HepG2 (cell line): ENCODE data around the gene H3-3A. TPM values are rescaled to one million over a fixed set of nuclear protein-coding genes. Genes with fewer than 3 reads are reported as not detected.

Source experiments
- ATF4 ChIP-seq, 2 experiments: fragments of 450-650 bp in 1 of 2; sonication (generic) in 1 of 2; formaldehyde crosslinking; IDR thresholded peaks; 2 replicates each; pipeline versions ENCODE4 v1.5.0 to v1.8.0; 2020 to 2022; ENCODE audit warnings: mild to moderate bottlenecking in 1 of 2, missing genetic modification reagents in 1 of 2
- BRCA1 ChIP-seq: sonication (generic); formaldehyde crosslinking; IDR thresholded peaks from 2 replicates; pipeline ENCODE4 v1.4.0; 2020; ENCODE audit warnings: missing genetic modification reagents
- CAMTA2 ChIP-seq: sonication (generic); formaldehyde crosslinking; IDR thresholded peaks from 2 replicates; pipeline ENCODE4 v1.4.0; 2020; ENCODE audit warnings: mild to moderate bottlenecking, missing genetic modification reagents, borderline replicate concordance
- CEBPB ChIP-seq: IDR thresholded peaks from 2 replicates; pipeline ENCODE4 v1.6.1; 2011; ENCODE audit warnings: low read depth, low read length, improper control_type of control experiment, borderline replicate concordance
- CREM ChIP-seq, 2 experiments: sonication (generic) in 1 of 2; formaldehyde crosslinking in 1 of 2; IDR thresholded peaks; 2 replicates each; pipeline versions ENCODE4 v1.4.0 to v1.6.1; 2016 to 2020; ENCODE audit warnings: antibody characterized with exemption in 1 of 2, mild to moderate bottlenecking in 1 of 2, missing genetic modification reagents in 1 of 2
- IKZF1 ChIP-seq: fragments of 450-650 bp; IDR thresholded peaks from 2 replicates; pipeline ENCODE4 v1.7.1; 2016
- IRF1 ChIP-seq: sonication (generic); formaldehyde crosslinking; IDR thresholded peaks from 2 replicates; pipeline ENCODE4 v1.4.0; 2020; ENCODE audit warnings: low read depth, mild to moderate bottlenecking, missing genetic modification reagents
- MIER2 ChIP-seq: IDR thresholded peaks from 2 replicates; pipeline ENCODE4 v1.6.1; 2016; ENCODE audit warnings: missing biosample characterization, missing genetic modification reagents
- PRMT3 ChIP-seq: sonication (generic); formaldehyde crosslinking; IDR thresholded peaks from 2 replicates; pipeline ENCODE4 v1.8.1; 2022; ENCODE audit warnings: low read depth, mild to moderate bottlenecking, moderate library complexity, missing genetic modification reagents, borderline replicate concordance
- RBM39 ChIP-seq: fragments of 200-400 bp; formaldehyde crosslinking; IDR thresholded peaks from one replicate; pipeline ENCODE4 v1.6.1; 2018; ENCODE audit warnings: antibody characterized with exemption, mild to moderate bottlenecking, low read depth, low read length; ENCODE audit not compliant: poor library complexity, severe bottlenecking
- SETDB1 ChIP-seq: sonication (generic); formaldehyde crosslinking; IDR thresholded peaks from 2 replicates; pipeline ENCODE4 v1.5.1; 2020; ENCODE audit warnings: missing genetic modification reagents, mild to moderate bottlenecking, borderline replicate concordance
- SNAI1 ChIP-seq: sonication (generic); formaldehyde crosslinking; IDR thresholded peaks from 2 replicates; pipeline ENCODE4 v1.5.0; 2020; ENCODE audit warnings: mild to moderate bottlenecking, missing genetic modification reagents, borderline replicate concordance
- SRSF9 ChIP-seq: fragments of 200-400 bp; formaldehyde crosslinking; IDR thresholded peaks from 2 replicates; pipeline ENCODE4 v1.6.1; 2018; ENCODE audit warnings: borderline replicate concordance, mild to moderate bottlenecking, low read depth, low read length; ENCODE audit not compliant: insufficient read depth, poor library complexity, severe bottlenecking
- ZBTB21 ChIP-seq: sonication (generic); formaldehyde crosslinking; IDR thresholded peaks from 2 replicates; pipeline ENCODE4 v1.4.0; 2020; ENCODE audit warnings: missing genetic modification reagents
- ZNF33A ChIP-seq: sonication (generic); formaldehyde crosslinking; IDR thresholded peaks from 2 replicates; pipeline ENCODE4 v1.5.1; 2020; ENCODE audit warnings: missing genetic modification reagents, mild to moderate bottlenecking, moderate library complexity, borderline replicate concordance
- ZNF431 ChIP-seq: sonication (generic); formaldehyde crosslinking; IDR thresholded peaks from 2 replicates; pipeline ENCODE4 v1.9.0; 2022; ENCODE audit warnings: missing genetic modification reagents, low read depth, mild to moderate bottlenecking, borderline replicate concordance
- ZNF543 ChIP-seq: sonication (generic); formaldehyde crosslinking; IDR thresholded peaks from 2 replicates; pipeline ENCODE4 v1.4.0; 2020; ENCODE audit warnings: mild to moderate bottlenecking, missing genetic modification reagents
- ZNF720 ChIP-seq: sonication (generic); formaldehyde crosslinking; IDR thresholded peaks from 2 replicates; pipeline ENCODE4 v1.4.0; 2020; ENCODE audit warnings: missing genetic modification reagents
- ZNF766 ChIP-seq: sonication (generic); formaldehyde crosslinking; IDR thresholded peaks from 2 replicates; pipeline ENCODE4 v1.5.0; 2020; ENCODE audit warnings: missing genetic modification reagents, borderline replicate concordance
- polyA plus RNA-seq, 8 experiments: library from polyadenylated mRNA; depleted of rRNA in 3 of 8; stranded (reverse) in 7 of 8; unstranded in 1 of 8; fragments of >200 nt; fragmentation: Illumina TruSeq in 4 of 8; extraction: Trizol in 4 of 8; gene quantifications; 2 replicates each; pipeline versions ENCODE4 v1.2.1 to v1.2.3, GENCODE V29; 2011 to 2016; ENCODE audit warnings: low read depth in 4 of 8, missing spikeins in 1 of 8, mixed read lengths in 1 of 8; ENCODE audit not compliant: insufficient read depth in 1 of 8
- total RNA-seq, 5 experiments: library from RNA; depleted of rRNA; stranded (reverse); fragments of >200 nt; fragmentation: Illumina TruSeq; extraction: Trizol; gene quantifications; 2 replicates each; pipeline ENCODE4 v1.2.3, GENCODE V29; 2016; ENCODE audit warnings: low read depth in 1 of 5
- TF ChIP-seq, protein P1 (sequence below): sonication (generic); formaldehyde crosslinking; IDR thresholded peaks from 2 replicates; pipeline ENCODE4 v1.4.0; 2020; ENCODE audit warnings: mild to moderate bottlenecking, missing genetic modification reagents
- TF ChIP-seq, protein P2 (sequence below): sonication (generic); formaldehyde crosslinking; IDR thresholded peaks from 2 replicates; pipeline ENCODE4 v1.9.0; 2021; ENCODE audit warnings: missing genetic modification reagents, mild to moderate bottlenecking, borderline replicate concordance
- TF ChIP-seq, protein P3 (sequence below): sonication (generic); formaldehyde crosslinking; IDR thresholded peaks from 2 replicates; pipeline ENCODE4 v1.4.0; 2020; ENCODE audit warnings: mild to moderate bottlenecking, missing genetic modification reagents

H3-3A gene
- total and polyA plus RNA-seq, 2 of the 13 experiments (the other 11 are each of a cell fraction or from before 2014, with no cell fraction given): 221 to 320 TPM

GRCh38 chr1:226083302-226084101 lies 21.0 kb downstream of the H3-3A start (continued):
- TF ChIP-seq, protein P1, sequence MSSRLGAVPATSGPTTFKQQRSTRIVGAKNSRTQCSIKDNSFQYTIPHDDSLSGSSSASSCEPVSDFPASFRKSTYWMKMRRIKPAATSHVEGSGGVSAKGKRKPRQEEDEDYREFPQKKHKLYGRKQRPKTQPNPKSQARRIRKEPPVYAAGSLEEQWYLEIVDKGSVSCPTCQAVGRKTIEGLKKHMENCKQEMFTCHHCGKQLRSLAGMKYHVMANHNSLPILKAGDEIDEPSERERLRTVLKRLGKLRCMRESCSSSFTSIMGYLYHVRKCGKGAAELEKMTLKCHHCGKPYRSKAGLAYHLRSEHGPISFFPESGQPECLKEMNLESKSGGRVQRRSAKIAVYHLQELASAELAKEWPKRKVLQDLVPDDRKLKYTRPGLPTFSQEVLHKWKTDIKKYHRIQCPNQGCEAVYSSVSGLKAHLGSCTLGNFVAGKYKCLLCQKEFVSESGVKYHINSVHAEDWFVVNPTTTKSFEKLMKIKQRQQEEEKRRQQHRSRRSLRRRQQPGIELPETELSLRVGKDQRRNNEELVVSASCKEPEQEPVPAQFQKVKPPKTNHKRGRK (CRISPR knock-in tag): no peak
- no peak for TF ChIP-seq BRCA1
- no peak for TF ChIP-seq PRMT3 (CRISPR knock-in tag)
- TF ChIP-seq ATF4 (CRISPR knock-in tag; IDR thresholded peaks at IDR 0.05): no peak
- no peak for TF ChIP-seq CREM (IDR thresholded peaks at IDR 0.05)
- no peak for TF ChIP-seq CREM (CRISPR knock-in tag; IDR thresholded peaks at IDR 0.05)
- TF ChIP-seq, protein P2, sequence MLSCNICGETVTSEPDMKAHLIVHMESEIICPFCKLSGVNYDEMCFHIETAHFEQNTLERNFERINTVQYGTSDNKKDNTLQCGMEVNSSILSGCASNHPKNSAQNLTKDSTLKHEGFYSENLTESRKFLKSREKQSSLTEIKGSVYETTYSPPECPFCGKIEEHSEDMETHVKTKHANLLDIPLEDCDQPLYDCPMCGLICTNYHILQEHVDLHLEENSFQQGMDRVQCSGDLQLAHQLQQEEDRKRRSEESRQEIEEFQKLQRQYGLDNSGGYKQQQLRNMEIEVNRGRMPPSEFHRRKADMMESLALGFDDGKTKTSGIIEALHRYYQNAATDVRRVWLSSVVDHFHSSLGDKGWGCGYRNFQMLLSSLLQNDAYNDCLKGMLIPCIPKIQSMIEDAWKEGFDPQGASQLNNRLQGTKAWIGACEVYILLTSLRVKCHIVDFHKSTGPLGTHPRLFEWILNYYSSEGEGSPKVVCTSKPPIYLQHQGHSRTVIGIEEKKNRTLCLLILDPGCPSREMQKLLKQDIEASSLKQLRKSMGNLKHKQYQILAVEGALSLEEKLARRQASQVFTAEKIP (CRISPR knock-in tag): no peak
- TF ChIP-seq CAMTA2 (CRISPR knock-in tag): no peak
- no peak for TF ChIP-seq ZNF720 (CRISPR knock-in tag)
- TF ChIP-seq, protein P3, sequence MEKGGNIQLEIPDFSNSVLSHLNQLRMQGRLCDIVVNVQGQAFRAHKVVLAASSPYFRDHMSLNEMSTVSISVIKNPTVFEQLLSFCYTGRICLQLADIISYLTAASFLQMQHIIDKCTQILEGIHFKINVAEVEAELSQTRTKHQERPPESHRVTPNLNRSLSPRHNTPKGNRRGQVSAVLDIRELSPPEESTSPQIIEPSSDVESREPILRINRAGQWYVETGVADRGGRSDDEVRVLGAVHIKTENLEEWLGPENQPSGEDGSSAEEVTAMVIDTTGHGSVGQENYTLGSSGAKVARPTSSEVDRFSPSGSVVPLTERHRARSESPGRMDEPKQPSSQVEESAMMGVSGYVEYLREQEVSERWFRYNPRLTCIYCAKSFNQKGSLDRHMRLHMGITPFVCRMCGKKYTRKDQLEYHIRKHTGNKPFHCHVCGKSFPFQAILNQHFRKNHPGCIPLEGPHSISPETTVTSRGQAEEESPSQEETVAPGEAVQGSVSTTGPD (CRISPR knock-in tag): no peak
- no peak; the same call in 1 of the 2 replicates for TF ChIP-seq ZNF543
- no peak for TF ChIP-seq SRSF9
- TF ChIP-seq RBM39: no peak
- no peak for TF ChIP-seq IRF1 (CRISPR knock-in tag)
- 0 out of 2 replicates have a peak, but pooled peaks have one; percentile 73 for TF ChIP-seq ZNF33A (CRISPR knock-in tag)
- no peak for TF ChIP-seq MIER2 (CRISPR knock-in tag)
- no peak for TF ChIP-seq ZNF766 (CRISPR knock-in tag)
- TF ChIP-seq ZNF431 (CRISPR knock-in tag): 0 out of 2 replicates have a peak, but pooled peaks have one; percentile 25
- TF ChIP-seq SNAI1 (CRISPR knock-in tag): no peak
- TF ChIP-seq SETDB1: no peak
- TF ChIP-seq CEBPB: no peak
- no peak for TF ChIP-seq ZBTB21 (CRISPR knock-in tag)
- TF ChIP-seq IKZF1: no peak
